ENCODE results near the gene MRPL41.
A peak's percentile ranks its signal among the peaks of the same experiment; 100 is the strongest.
"Not testable (repeated sequence)": the region's sequence is repeated elsewhere in the genome, so short reads cannot be mapped to it uniquely, and the experiment has no call there.

The MRPL41 gene

DNA sequence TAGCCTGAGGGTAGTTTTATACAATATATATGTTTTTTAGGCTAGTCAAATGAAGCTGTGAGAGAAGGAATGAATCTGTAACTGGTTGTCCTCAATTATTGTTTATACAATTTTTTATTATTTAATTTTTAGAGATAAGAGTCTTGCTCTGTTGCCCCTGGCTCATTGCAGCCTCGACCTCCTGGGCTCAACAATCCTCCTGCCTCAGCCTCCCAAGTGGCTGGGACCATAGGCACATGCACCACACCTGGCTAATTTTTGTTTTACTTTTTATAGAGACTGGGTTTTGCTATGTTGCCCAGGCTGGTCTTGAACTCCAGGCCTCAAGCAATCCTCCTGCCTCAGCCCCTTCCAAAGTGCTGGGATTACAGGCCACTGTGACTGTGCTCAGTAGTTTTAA lies 2.7 kb downstream of the MRPL41 start:
- DNase-seq, result no peak

- DNase-seq, result no peak
These were observed 3.5 kb downstream of the MRPL41 start for GRCh38 chr9:137555179-137555578.

- DNase-seq, result no peak
These were observed 4.6 kb downstream of the MRPL41 start for GRCh38 chr9:137556069-137556838.

GRCh38 chr9:137558127-137558526 lies 6.4 kb downstream of the MRPL41 start:
- DNase-seq, result no peak

GRCh38 chr9:137564134-137564533 lies 12.5 kb downstream of the MRPL41 start:
- DNase-seq, result no peak

DNA sequence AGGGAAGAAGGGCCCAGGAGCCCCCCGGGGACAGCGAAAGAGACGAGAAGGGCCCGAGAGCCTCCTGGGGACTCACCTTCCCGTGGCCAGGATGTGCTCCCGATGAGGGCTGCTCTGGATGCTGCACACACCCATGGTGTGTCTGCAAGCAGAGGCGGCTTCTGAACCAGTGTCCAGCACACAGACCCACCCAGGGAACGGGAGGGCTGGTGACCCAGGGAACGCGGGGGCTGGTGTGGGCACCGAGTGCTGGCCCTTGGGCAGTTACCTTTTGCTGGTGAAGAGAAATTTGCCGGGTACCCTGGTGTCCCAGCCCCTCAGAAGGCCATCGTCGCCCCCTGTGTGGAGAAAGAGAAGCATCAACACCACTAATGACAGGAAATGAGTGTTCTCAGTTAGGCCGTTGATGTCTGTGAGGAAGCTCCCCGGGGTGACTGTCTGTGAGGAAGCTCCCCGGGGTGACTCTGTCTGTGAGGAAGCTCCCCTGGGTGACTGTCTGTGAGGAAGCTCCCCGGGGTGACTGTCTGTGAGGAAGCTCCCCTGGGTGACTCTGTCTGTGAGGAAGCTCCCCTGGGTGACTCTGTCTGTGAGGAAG lies 13.2 kb downstream of the MRPL41 start:
- no peak for DNase-seq

GRCh38 chr9:137568445-137568844 lies 16.8 kb downstream of the MRPL41 start:
- not testable (repeated sequence) for DNase-seq

DNA sequence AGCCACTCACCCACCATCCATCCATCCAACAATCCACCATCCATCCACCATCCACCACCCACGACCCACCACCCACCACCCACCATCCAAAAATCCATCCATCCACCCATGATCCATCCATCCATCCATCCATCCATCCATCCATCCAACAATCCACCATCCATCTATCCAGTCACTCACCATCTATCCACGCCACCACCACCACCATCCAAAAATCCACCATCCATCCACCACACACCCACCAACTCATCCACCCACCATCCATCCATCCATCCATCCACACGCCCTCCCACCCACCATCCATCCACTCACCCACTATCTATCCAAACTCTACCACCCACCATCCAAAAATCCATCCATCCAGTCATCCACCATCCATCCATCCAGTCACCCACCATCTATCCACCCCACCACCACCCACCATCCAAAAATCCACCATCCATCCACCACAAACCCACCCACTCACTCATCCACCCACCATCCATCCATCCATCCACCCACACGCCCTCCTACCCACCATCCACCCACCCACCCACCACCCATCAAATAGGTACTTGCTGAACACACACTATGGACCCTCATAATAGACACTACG lies 18.0 kb downstream of the MRPL41 start:
- no peak for DNase-seq

DNA sequence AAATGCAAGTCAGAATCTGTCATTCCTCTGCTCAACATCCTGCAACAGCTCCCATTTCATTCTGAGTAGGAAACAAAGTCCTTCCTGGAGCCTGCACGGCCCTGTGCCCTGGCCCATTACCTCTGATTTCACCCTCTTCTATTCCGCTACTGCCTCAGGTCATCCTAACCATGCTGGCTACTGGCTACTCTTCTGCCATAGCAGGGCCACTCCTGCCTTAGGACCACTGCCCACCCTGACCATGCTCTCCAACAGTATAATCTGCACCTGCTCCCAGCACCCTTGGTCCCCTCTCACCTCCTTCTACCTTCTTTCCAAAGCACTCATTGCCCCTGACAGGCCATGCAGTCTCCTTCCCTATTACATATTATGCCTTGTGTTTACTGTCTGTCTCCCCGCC lies 18.9 kb downstream of the MRPL41 start:
- no peak for DNase-seq

DNA sequence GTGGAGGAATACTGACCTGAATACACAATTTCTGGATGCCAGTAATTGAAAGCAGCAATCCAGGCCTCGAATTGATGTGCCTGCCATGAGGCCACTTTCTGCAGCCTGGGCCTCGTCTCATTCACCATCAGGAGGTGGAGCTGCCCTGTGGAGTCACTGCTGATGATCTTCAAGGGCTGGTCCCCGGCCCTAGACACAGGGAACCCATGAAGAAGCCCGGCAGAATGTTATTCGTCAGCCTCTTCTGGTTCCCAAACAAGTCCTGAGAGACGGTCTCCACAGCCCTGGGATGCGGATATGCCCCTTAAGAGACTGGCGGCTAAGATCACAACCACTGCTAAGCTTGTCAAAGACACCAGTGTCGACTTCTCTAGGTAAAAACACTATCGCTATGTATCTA lies 22.5 kb downstream of the MRPL41 start:
- no peak for DNase-seq

DNA sequence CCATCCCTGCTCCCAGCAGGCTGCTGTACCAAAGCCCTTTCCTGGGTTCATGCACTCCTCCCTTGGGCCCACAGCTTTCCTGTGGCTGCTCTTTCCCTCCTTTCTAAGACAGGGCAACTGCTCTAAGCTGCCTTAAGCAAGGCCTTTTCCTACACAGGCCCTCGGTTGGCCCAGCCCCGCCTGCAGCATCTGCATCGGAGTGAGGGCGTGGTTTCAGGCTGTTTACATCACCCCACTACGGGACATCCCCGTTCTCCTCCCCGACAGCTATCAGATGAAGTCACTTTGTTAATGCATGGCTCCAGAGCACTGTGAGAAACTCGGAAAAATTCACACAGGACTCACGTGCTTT lies 23.7 kb downstream of the MRPL41 start:
- DNase-seq, result no peak

GRCh38 chr9:137575716-137576411 lies 24.2 kb downstream of the MRPL41 start:
- no peak for DNase-seq

GRCh38 chr9:137578518-137579258 lies 27.0 kb downstream of the MRPL41 start, which contains the start of gene DPH7:
TSS of gene DPH7 (minus strand) at chr9:137578925. CDS start at chr9:137578777, 148 bp downstream.
- DNase-seq, result peak; percentile 96

- DNase-seq, result no peak
These were observed 27.6 kb downstream of the MRPL41 start for GRCh38 chr9:137579259-137579604.

DNA sequence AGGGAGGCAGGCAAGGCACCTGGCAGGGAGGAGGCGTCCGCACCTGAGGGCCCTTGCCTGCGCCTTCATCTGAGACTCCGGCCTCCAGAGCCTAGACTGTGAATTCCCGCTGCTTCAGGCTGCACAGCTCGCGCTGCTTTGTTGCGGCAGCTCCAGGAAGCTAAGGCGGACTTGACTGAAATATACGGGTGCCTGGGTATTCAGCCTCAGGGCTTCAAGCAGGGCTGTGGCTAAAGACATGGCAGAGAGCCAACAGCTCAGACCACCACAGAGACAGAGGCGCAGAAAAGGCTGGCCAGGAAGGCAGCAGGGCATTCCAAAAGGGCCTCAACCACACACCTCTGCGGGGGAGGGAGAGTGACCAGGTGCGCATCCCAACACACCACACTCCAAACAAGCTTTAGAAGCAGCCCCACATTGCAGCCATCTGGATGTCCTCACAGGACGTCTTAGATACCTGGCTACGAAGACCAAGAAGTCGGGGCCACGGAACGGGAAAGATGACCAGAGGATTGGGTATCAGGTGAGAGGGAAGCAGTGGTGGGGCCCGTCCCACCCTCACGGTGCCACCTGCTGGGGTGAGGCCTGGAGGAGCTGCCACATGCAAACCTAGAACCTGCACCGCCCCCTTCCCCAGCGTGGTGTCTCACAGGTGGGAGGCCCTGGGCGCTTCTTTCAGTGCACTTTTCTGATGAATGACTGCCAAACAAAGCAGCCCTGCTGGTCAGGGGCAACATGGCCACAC lies 28.7 kb downstream of the MRPL41 start:
- no peak for DNase-seq

GRCh38 chr9:137580954-137581322 lies 29.3 kb downstream of the MRPL41 start:
- no peak for DNase-seq

- DNase-seq, result no peak
These were observed 29.9 kb downstream of the MRPL41 start for GRCh38 chr9:137581361-137582285.

DNA sequence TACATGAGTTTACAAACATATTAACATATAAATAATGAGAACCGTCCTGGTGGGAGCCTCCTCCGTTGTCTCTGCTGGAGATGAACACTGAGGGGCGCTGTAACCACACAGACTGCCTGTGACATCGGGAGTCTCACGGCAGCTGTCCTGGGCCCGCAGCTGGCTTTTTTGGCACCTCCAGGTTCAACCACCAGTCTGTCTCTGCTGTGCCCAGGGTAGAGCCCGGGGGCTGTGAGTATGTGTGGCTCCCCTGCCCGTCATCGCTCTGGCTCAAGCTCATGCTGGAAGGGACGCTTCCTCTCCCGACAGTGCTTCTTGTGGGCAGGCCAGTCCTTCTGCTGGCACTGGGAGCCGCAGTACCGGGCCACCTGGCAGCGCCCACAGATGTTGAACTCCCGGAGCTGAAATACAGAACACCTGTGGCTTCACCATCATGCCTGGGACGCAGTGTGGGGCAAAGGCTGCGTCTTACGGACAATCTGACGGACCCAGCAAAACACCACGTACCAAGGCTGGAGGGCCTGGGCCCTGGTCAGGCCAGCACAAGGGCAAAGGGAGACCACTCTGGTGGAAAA lies 30.7 kb downstream of the MRPL41 start:
- DNase-seq, result no peak

DNA sequence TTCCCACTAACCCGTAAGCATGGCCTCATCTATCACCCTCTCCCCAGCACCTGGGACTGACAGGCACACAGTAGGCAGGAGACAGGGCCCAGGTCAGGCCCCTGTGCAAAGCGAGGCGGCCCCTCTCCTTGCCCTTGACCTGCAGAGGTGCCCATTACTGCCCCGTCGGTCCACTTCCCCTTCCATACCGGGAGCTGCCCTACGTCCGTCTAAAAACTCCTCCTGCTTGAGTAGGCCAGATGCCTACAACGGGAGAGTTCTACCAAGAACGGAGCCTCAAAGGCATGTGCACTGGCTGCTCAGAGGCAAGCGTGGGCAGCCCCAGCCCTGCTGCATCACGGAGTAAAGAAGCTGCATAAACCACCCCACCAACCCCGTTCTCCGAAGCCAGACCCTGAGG lies 31.7 kb downstream of the MRPL41 start:
- DNase-seq, result no peak

DNA sequence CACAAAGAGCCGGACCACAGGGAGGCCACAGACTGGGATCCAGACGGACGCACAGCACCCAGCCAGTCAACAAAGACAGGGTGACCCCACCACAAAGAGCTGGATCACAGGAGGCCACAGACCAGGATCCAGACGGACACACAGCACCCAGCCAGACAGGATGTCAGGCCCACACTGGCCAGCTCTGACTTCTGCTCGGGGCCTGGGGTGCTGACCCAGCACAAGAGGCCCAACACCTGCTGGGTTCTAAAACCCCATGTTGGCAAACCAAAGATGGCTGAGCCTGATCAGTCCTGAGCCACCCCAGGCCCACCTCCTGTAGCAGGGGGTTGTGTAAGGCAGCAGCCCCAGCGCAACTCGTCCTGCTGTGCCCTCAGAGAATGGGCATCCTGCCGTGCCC lies 32.3 kb downstream of the MRPL41 start:
- DNase-seq, result no peak

- no peak for DNase-seq
These were observed 35.2 kb downstream of the MRPL41 start for GRCh38 chr9:137586854-137587253.

Data from T1000 (cell line).